GM23338 (cell line): ENCODE measurements around the gene MICALL1.

Experiments
- CTCF ChIP-seq, 2 experiments: fragments of 200-600 bp in 1 of 2; sonication (generic) in 1 of 2; conservative IDR thresholded peaks; 2 replicates each; pipeline versions ENCODE4 v1.5.1 to v1.6.1; 2016 to 2017; ENCODE audit warnings: antibody characterized with exemption in 2 of 2, low read depth in 2 of 2, mild to moderate bottlenecking in 2 of 2, moderate library complexity in 1 of 2
- EZH2 ChIP-seq: fragments of 200-600 bp; sonication (generic); IDR thresholded peaks from one replicate; pipeline ENCODE4 v1.8.0; 2017; ENCODE audit warnings: antibody characterized with exemption, mild to moderate bottlenecking, low read depth; ENCODE audit not compliant: unreplicated experiment
- EZH2phosphoT487 ChIP-seq: fragments of 200-600 bp; sonication (generic); IDR thresholded peaks from one replicate; pipeline ENCODE4 v1.8.1; 2018; ENCODE audit warnings: antibody characterized with exemption; ENCODE audit not compliant: unreplicated experiment
- POLR2AphosphoS5 ChIP-seq: IDR thresholded peaks from 2 replicates; pipeline ENCODE4 v1.6.1; 2016; ENCODE audit warnings: antibody characterized with exemption, low read depth

DNA sequence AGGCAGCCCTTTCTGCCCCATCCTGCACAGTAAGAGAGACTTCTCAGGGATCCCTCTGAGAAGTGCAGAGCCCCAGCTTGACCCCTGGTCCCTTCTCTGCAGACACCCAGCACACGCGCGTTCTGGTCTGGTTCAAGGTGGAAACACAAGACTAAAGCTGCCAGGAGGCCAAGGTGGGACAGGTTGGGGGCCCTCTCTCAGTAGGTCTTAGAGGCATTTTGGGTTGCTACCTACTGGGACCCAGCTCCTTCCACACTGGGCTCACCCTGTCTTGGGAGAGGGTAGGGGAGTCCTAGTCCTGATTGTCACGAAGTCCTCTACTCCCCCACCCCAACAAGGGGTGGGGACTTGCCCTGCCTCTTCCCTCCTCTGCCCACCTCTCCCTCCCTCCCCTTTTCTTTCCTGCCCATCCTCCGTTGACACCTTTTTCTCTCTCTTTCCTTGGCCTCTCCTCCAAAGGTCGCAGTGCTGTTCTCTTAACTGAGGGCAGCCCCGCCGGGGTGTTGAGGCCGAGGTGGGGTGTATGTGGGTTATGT lies 79.0 kb downstream of the MICALL1 start:
- TF ChIP-seq EZH2phosphoT487: no peak
- no peak for TF ChIP-seq CTCF (conservative IDR thresholded peaks at IDR 0.05; ENCODE audit: low read depth in 2 of 2)
- TF ChIP-seq EZH2: no peak
- TF ChIP-seq POLR2AphosphoS5: no peak
